H1 (cell line): ENCODE data around the gene DIP2C. TPM values are rescaled to one million over a fixed set of nuclear protein-coding genes. Genes with fewer than 3 reads are reported as not detected.
"Not testable (repeated sequence)": the region's sequence is repeated elsewhere in the genome, so short reads cannot be mapped to it uniquely, and the experiment has no call there.

Experiments
- CTCF ChIA-PET: fragments of 300-600 bp; sonication (Branson Sonifier 250); formaldehyde crosslinking; loops from one replicate; lab custom pipeline; 2021; ENCODE audit not compliant: partially characterized antibody; lab: Charles Lee
- POLR2A ChIA-PET: fragments of 300-600 bp; sonication (Branson Sonifier 250); formaldehyde crosslinking; loops from one replicate; lab custom pipeline; 2021; ENCODE audit warnings: inconsistent platforms; ENCODE audit not compliant: partially characterized antibody; lab: Charles Lee
- DNase-seq, 2 experiments: peaks; one replicate each; pipeline versions ENCODE4 v3.0.0 to v3.0.0-alpha.2; 2010 to 2022; ENCODE audit warnings: low spot score in 2 of 2, low read depth in 1 of 2, mixed read lengths in 1 of 2
- FAIRE-seq: peaks from 2 replicates; lab custom pipeline; 2011; peaks lifted over from hg19 to GRCh38; lab: Jason Lieb, UNC
- H2AFZ ChIP-seq: 2 replicates; pipeline ENCODE4 v1.8.1; 2012; ENCODE audit warnings: low read length, inconsistent platforms
- H2AK5ac ChIP-seq: 2 replicates; pipeline ENCODE4 v1.6.1; 2013; ENCODE audit warnings: low read depth, low read length
- H2BK120ac ChIP-seq: replicated peaks from 2 replicates; pipeline ENCODE3; 2013; ENCODE audit warnings: low read depth, low read length, inconsistent platforms
- H2BK12ac ChIP-seq: 2 replicates; pipeline ENCODE4 v1.6.1; 2013; ENCODE audit warnings: low read depth, low read length
- H2BK15ac ChIP-seq: 2 replicates; pipeline ENCODE4 v1.6.1; 2013; ENCODE audit warnings: low read length
- H2BK20ac ChIP-seq: 2 replicates; pipeline ENCODE4 v1.6.1; 2013; ENCODE audit warnings: low read length
- H2BK5ac ChIP-seq: 2 replicates; pipeline ENCODE4 v1.6.1; 2013; ENCODE audit warnings: low read depth, low read length
- H3K14ac ChIP-seq: 2 replicates; pipeline ENCODE4 v1.6.1; 2013; ENCODE audit warnings: inconsistent platforms; ENCODE audit not compliant: insufficient read length
- H3K18ac ChIP-seq: 2 replicates; pipeline ENCODE4 v1.6.1; 2013; ENCODE audit warnings: low read length; ENCODE audit errors: extremely low read depth
- H3K23ac ChIP-seq: 2 replicates; pipeline ENCODE4 v1.6.1; 2013; ENCODE audit warnings: inconsistent platforms; ENCODE audit not compliant: insufficient read length
- H3K23me2 ChIP-seq: 2 replicates; pipeline ENCODE4 v1.6.1; 2013; ENCODE audit warnings: low read depth, low read length
- H3K27ac ChIP-seq: 2 replicates; pipeline ENCODE4 v1.6.1; 2011; ENCODE audit warnings: low read depth, low read length, inconsistent platforms
- H3K27me3 ChIP-seq, 4 experiments: replicated peaks in 1 of 4; 1 replicate in 1 of 4; 2 replicates in 3 of 4; pipeline versions ENCODE4 v1.6.1 to v1.8.1; 2011 to 2013; ENCODE audit warnings: low read length in 3 of 4, mild to moderate bottlenecking in 3 of 4, inconsistent platforms in 2 of 4, mixed read lengths in 2 of 4, moderate library complexity in 1 of 4; ENCODE audit not compliant: control insufficient read depth in 3 of 4, insufficient read depth in 3 of 4; ENCODE audit errors: extremely low read depth in 1 of 4
- H3K36me3 ChIP-seq, 4 experiments: 2 replicates each; pipeline versions ENCODE4 v1.6.1 to v1.8.1; 2011 to 2013; ENCODE audit warnings: mild to moderate bottlenecking in 4 of 4, low read length in 3 of 4, moderate library complexity in 2 of 4, control low read depth in 1 of 4, inconsistent platforms in 1 of 4; ENCODE audit not compliant: insufficient read depth in 4 of 4, control insufficient read depth in 2 of 4
- H3K4ac ChIP-seq: replicated peaks from 2 replicates; pipeline ENCODE3; 2013; ENCODE audit warnings: low read length, low read depth, mixed read lengths, inconsistent platforms; ENCODE audit not compliant: insufficient read length
- H3K4me1 ChIP-seq, 4 experiments: replicated peaks in 1 of 4; 1 replicate in 1 of 4; 2 replicates in 3 of 4; pipeline versions ENCODE4 v1.6.1 to v1.8.1; 2011 to 2013; ENCODE audit warnings: low read length in 3 of 4, inconsistent platforms in 2 of 4, mixed read lengths in 1 of 4; ENCODE audit not compliant: insufficient read depth in 4 of 4, control insufficient read depth in 3 of 4
- H3K4me2 ChIP-seq, 2 experiments: 2 replicates each; pipeline versions ENCODE4 v1.6.1 to v1.8.1; 2011 to 2013; ENCODE audit warnings: low read depth in 2 of 2, low read length in 2 of 2, control low read depth in 1 of 2, inconsistent platforms in 1 of 2, mild to moderate bottlenecking in 1 of 2; ENCODE audit not compliant: insufficient read depth in 1 of 2
- H3K4me3 ChIP-seq, 4 experiments: fragments of 200-600, 300-600 bp in 1 of 4; sonication (generic), shearing (Covaris generic), sonication (Bioruptor Twin) in 1 of 4; 2 replicates each; pipeline versions ENCODE4 v1.5.1 to v1.8.1; 2011 to 2016; ENCODE audit warnings: low read length in 4 of 4, low read depth in 3 of 4, control low read depth in 2 of 4, inconsistent platforms in 2 of 4, mild to moderate bottlenecking in 2 of 4, mixed read lengths in 1 of 4, moderate library complexity in 1 of 4; ENCODE audit not compliant: insufficient read depth in 2 of 4; ENCODE audit errors: extremely low read depth in 1 of 4
- H3K56ac ChIP-seq: replicated peaks from 2 replicates; pipeline ENCODE3; 2013; ENCODE audit warnings: low read depth, mild to moderate bottlenecking, mixed read lengths, low read length, inconsistent platforms; ENCODE audit not compliant: insufficient read length
- H3K79me1 ChIP-seq: 2 replicates; pipeline ENCODE4 v1.6.1; 2013; ENCODE audit warnings: low read depth, low read length, control low read depth
- H3K79me2 ChIP-seq, 2 experiments: 2 replicates each; pipeline versions ENCODE4 v1.6.1 to v1.8.1; 2012 to 2013; ENCODE audit warnings: low read length in 2 of 2, mild to moderate bottlenecking in 2 of 2, inconsistent platforms in 1 of 2; ENCODE audit not compliant: insufficient read depth in 2 of 2, control insufficient read depth in 1 of 2
- H3K9ac ChIP-seq, 4 experiments: replicated peaks in 1 of 4; 1 replicate in 1 of 4; 2 replicates in 3 of 4; pipeline versions ENCODE4 v1.6.1 to v1.8.1; 2011 to 2013; ENCODE audit warnings: low read depth in 3 of 4, low read length in 3 of 4, control low read depth in 2 of 4, mild to moderate bottlenecking in 2 of 4, moderate library complexity in 2 of 4, inconsistent platforms in 1 of 4; ENCODE audit errors: extremely low read depth in 1 of 4
- H3K9me3 ChIP-seq, 2 experiments: 2 replicates each; pipeline versions ENCODE4 v1.6.1 to v1.8.1; 2012 to 2013; ENCODE audit warnings: mild to moderate bottlenecking in 2 of 2, moderate library complexity in 2 of 2, control low read depth in 1 of 2, inconsistent platforms in 1 of 2, low read depth in 1 of 2, low read length in 1 of 2, mixed read lengths in 1 of 2; ENCODE audit not compliant: insufficient read depth in 2 of 2
- H4K20me1 ChIP-seq, 2 experiments: replicated peaks in 1 of 2; 2 replicates each; pipeline versions ENCODE3 to v1.8.1; 2011 to 2013; ENCODE audit warnings: inconsistent platforms in 2 of 2, low read length in 2 of 2, mild to moderate bottlenecking in 1 of 2; ENCODE audit not compliant: insufficient read depth in 2 of 2, control insufficient read depth in 1 of 2
- H4K5ac ChIP-seq: 2 replicates; pipeline ENCODE4 v1.6.1; 2013; ENCODE audit warnings: low read length, low read depth, mixed read lengths, inconsistent platforms; ENCODE audit not compliant: insufficient read length
- H4K8ac ChIP-seq: 2 replicates; pipeline ENCODE4 v1.8.0; 2013; ENCODE audit warnings: mild to moderate bottlenecking, moderate library complexity, low read length, inconsistent platforms; ENCODE audit not compliant: insufficient read depth; ENCODE audit errors: extremely low read depth
- H4K91ac ChIP-seq: replicated peaks from 2 replicates; pipeline ENCODE3; 2013; ENCODE audit warnings: low read length, mixed read lengths, inconsistent platforms; ENCODE audit not compliant: insufficient read length
- WGBS, 2 experiments: shearing (Covaris generic) in 1 of 2; methylation state at CpG; one replicate each; pipeline versions ENCODE4 v1.1.6 to v1.1.7; 2013 to 2015; ENCODE audit warnings: low lambda C conversion rate in 2 of 2, mixed read lengths in 2 of 2, inconsistent platforms in 1 of 2, low coverage in 1 of 2, missing lambda C conversion rate in 1 of 2; ENCODE audit not compliant: insufficient replicate concordance in 2 of 2, insufficient coverage in 1 of 2, insufficient read length in 1 of 2; ENCODE audit errors: extremely low coverage in 1 of 2, missing lambda C conversion rate in 1 of 2; 5-methylcytosine and 5-hydroxymethylcytosine counted together
- polyA plus RNA-seq, 7 experiments: library from polyadenylated mRNA; depleted of rRNA in 3 of 7; stranded (reverse) in 5 of 7; unstranded in 2 of 7; fragments of >200 nt in 5 of 7; fragments of 200-250 nt in 2 of 7; gene quantifications; 1 replicate in 5 of 7; 2 replicates in 1 of 7; 4 replicates in 1 of 7; pipeline versions ENCODE4 v1.2.1 to v1.2.3, GENCODE V29; 2011 to 2013; ENCODE audit warnings: missing spikeins in 2 of 7, mixed read lengths in 2 of 7
- total RNA-seq: library from RNA; stranded (reverse); fragmentation: NEBNext Ultra II Directional; extraction: Animal tissue kit (Norgen Biotek cat#: 25700); gene quantifications from 2 replicates; pipeline ENCODE4 v1.2.1, GENCODE V29; 2021

Gene DIP2C
- total and polyA plus RNA-seq, 2 of the 8 experiments (the other 6 are each of a cell fraction or from before 2014, with no cell fraction given): 3.8 to 9.3 TPM

- H3K23ac ChIP-seq, H4K91ac ChIP-seq, H3K4me3 ChIP-seq, H3K9ac ChIP-seq, H3K4me2 ChIP-seq, H3K4ac ChIP-seq, H3K27me3 ChIP-seq, H4K5ac ChIP-seq, H2BK20ac ChIP-seq, H3K27ac ChIP-seq, POLR2A ChIA-PET, H3K14ac ChIP-seq, H4K8ac ChIP-seq, H3K56ac ChIP-seq, H2AFZ ChIP-seq, H3K23me2 ChIP-seq, H3K79me2 ChIP-seq, H2BK5ac ChIP-seq, H3K4me1 ChIP-seq, DNase-seq, H3K79me1 ChIP-seq, H2BK12ac ChIP-seq, H3K9me3 ChIP-seq, FAIRE-seq, H2BK15ac ChIP-seq, H3K36me3 ChIP-seq, H2AK5ac ChIP-seq, H3K18ac ChIP-seq, H4K20me1 ChIP-seq, H2BK120ac ChIP-seq: not testable (repeated sequence)
- whole genome bisulfite sequencing, 2 experiments: 90% methylated on average over 11 of the region's 11 CpGs; no CpG with 5 or more reads in 1 of the 2 experiments
- CTCF ChIA-PET: interaction anchor here (0.9 kb wide), 1 partner anchor 9 kb away, joined by 5 read pairs; no protein-coding TSS in a partner anchor
Measured at GRCh38 chr10:424724-425123, 264.7 kb downstream of the DIP2C start.
